Adrenal gland (tissue), 5 donors: ENCODE measurements around the gene SBF2.

Experiments
- POLR2A ChIP-seq, 2 donors: fragments of 450-650 bp; IDR thresholded peaks; one replicate each; pipeline ENCODE4 v1.6.1; 2017; ENCODE audit warnings: antibody characterized with exemption in 2 of 2, mild to moderate bottlenecking in 2 of 2, moderate library complexity in 1 of 2
- TF ChIP-seq, protein P1 (sequence below), 6 experiments: fragments of 450-650 bp in 4 of 6; fragments of 200-600 bp in 2 of 6; sonication (generic) in 1 of 6; IDR thresholded peaks; 1 replicate in 5 of 6; 2 replicates in 1 of 6; pipeline versions ENCODE4 v1.5.1 to v1.8.0; 2016 to 2021; ENCODE audit warnings: antibody characterized with exemption in 6 of 6, mild to moderate bottlenecking in 2 of 6, moderate library complexity in 1 of 6
- donor health status: DM: no; HTN: no; CAD: no.

DNA sequence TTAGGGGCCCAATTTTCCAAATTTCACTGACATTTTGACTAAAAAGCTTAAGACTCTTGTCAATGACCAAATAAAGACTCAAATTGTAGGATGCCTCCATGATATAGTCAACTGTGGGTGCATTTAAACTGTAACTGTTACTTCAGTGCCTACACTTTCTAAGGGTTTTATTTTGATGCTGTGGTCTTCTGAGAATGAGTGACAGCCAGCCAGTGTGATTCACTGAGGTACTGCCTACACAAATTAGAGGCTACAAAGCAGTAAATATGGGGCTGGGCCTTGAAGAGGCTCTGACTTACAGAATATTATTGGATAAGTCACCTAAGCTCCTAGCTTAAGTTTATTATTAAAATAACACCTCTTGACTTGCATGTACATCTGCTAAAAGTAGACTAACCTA, 419.6 kb downstream of the SBF2 start:
- TF ChIP-seq, protein P1, sequence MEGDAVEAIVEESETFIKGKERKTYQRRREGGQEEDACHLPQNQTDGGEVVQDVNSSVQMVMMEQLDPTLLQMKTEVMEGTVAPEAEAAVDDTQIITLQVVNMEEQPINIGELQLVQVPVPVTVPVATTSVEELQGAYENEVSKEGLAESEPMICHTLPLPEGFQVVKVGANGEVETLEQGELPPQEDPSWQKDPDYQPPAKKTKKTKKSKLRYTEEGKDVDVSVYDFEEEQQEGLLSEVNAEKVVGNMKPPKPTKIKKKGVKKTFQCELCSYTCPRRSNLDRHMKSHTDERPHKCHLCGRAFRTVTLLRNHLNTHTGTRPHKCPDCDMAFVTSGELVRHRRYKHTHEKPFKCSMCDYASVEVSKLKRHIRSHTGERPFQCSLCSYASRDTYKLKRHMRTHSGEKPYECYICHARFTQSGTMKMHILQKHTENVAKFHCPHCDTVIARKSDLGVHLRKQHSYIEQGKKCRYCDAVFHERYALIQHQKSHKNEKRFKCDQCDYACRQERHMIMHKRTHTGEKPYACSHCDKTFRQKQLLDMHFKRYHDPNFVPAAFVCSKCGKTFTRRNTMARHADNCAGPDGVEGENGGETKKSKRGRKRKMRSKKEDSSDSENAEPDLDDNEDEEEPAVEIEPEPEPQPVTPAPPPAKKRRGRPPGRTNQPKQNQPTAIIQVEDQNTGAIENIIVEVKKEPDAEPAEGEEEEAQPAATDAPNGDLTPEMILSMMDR (IDR thresholded peaks at IDR 0.05) = no peak
- TF ChIP-seq POLR2A (IDR thresholded peaks at IDR 0.05) = no peak
